Ovary (tissue), 10 donors: ENCODE results near the gene CSNK2A2. TPM values are rescaled to one million over a fixed set of nuclear protein-coding genes. Genes with fewer than 3 reads are reported as not detected.

Experiments
- DNase-seq, 5 donors: peaks; one replicate each; pipeline ENCODE4 v3.0.0-alpha.2; 2019 to 2020
- H3K27ac ChIP-seq, 2 donors: fragments of 200-600 bp; one replicate each; pipeline versions ENCODE4 v1.5.1 to v1.8.0; 2019 to 2022
- H3K27me3 ChIP-seq: fragments of 200-600 bp; one replicate; pipeline ENCODE4 v1.8.0; 2022
- H3K36me3 ChIP-seq: fragments of 200-600 bp; sonication (generic); one replicate; pipeline ENCODE4 v1.5.1; 2019
- H3K4me1 ChIP-seq: one replicate; pipeline ENCODE4 v1.8.1; 2013; ENCODE audit warnings: mild to moderate bottlenecking, moderate library complexity; ENCODE audit not compliant: insufficient read depth
- H3K4me3 ChIP-seq: fragments of 200-600 bp; sonication (generic); one replicate; pipeline ENCODE4 v1.5.1; 2017
- H3K9me3 ChIP-seq, 2 donors: fragments of 200-600 bp in 1 of 2; sonication (generic) in 1 of 2; one replicate each; pipeline versions ENCODE4 v1.5.1 to v1.8.1; 2013 to 2019; ENCODE audit warnings: mild to moderate bottlenecking in 1 of 2, moderate library complexity in 1 of 2
- CTCF ChIP-seq, 3 donors: fragments of 450-650 bp in 2 of 3; fragments of 200-600 bp in 1 of 3; IDR thresholded peaks; one replicate each; pipeline versions ENCODE4 v1.5.1 to v1.8.0; 2016 to 2022; ENCODE audit warnings: antibody characterized with exemption in 3 of 3, mild to moderate bottlenecking in 1 of 3
- EP300 ChIP-seq: sonication (generic); formaldehyde crosslinking; IDR thresholded peaks from one replicate; pipeline ENCODE4 v1.6.1; 2017; ENCODE audit warnings: antibody characterized with exemption
- POLR2A ChIP-seq: fragments of 450-650 bp; IDR thresholded peaks from one replicate; pipeline ENCODE4 v1.6.1; 2017; ENCODE audit warnings: antibody characterized with exemption, mild to moderate bottlenecking, moderate library complexity
- WGBS, 3 donors: extraction: QIAGEN DNeasy Blood & Tissue Kit in 1 of 3; methylation state at CpG; one replicate each; pipeline versions ENCODE4 v1.1.5 to v1.1.7; 2013 to 2017; 5-methylcytosine and 5-hydroxymethylcytosine counted together
- intact Hi-C, 4 donors: fragments of 100-400 bp; cut with DNase I; formaldehyde crosslinking; loops; one replicate each; pipeline versions ENCODE4 v1.11.0 to v1.15.1; 2022 to 2023
- long read RNA-seq, 3 donors: library from polyadenylated mRNA in 2 of 3; unstranded in 2 of 3; transcript quantifications; one replicate each; pipeline ENCODE4 v2.0.0 and lab custom pipeline, GENCODE V29; 2021 to 2026
- polyA plus RNA-seq, 2 donors: library from polyadenylated mRNA; stranded (reverse); fragments of 200-250 nt in 1 of 2; fragments of 350-450 nt in 1 of 2; fragmentation: Illumina TruSeq in 1 of 2; extraction: RNeasy Lipid Tissue Mini Kit (QIAGEN cat#74804) in 1 of 2; gene quantifications; one replicate each; pipeline ENCODE4 v1.2.3, GENCODE V29; 2013 to 2014
- total RNA-seq, 7 donors: library from RNA; depleted of rRNA in 2 of 7; stranded (reverse); fragments of >200 nt in 2 of 7; fragmentation: NEBNext Ultra II Directional in 3 of 7; extraction: Animal tissue kit (Norgen Biotek cat#: 25700) in 3 of 7; gene quantifications; one replicate each; pipeline versions ENCODE4 v1.1.0 to v1.2.4, GENCODE V29; 2016 to 2023
- donor health status: DM: no; HTN: no; CAD: no; lungs with moderate emphysema.
- donor health status: DM: no; HTN: no; CAD: no.
- donor health status: Bipolar disorder and iron deficiency.
- donor health status: DM: yes; HTN: yes; CAD: no.
- donor health status: DM: no; HTN: no; CAD: no.
- donor health status: DM: yes; HTN: yes; CAD: no.

The CSNK2A2 gene
- total RNA-seq, result 10 to 100 TPM; 23.1 to 63.3 (median 58.1) TPM
- 10 to 100 TPM; 39.5 to 95.6 TPM for polyA plus RNA-seq
- long read RNA-seq, donor 1, partial matches to known transcripts, result 0 of 9 reads
- long read RNA-seq, donor 1, other reads (novel, unspliced or antisense), result 9 of 9 reads
- long read RNA-seq, donor 2, transcript CSNK2A2-201 (12 exons, 1,701 nt), result major isoform, 6 of 64 reads
- long read RNA-seq, donor 2, transcript CSNK2A2-204 (5 exons, 547 nt), result major isoform, 6 of 64 reads
- long read RNA-seq, donor 2, partial matches to known transcripts, result 51 of 64 reads
- long read RNA-seq, donor 2, other reads (novel, unspliced or antisense), result 0 of 64 reads
- long read RNA-seq, donor 3, transcript CSNK2A2-201 (12 exons, 1,701 nt), result major isoform, 48 of 71 reads
- long read RNA-seq, donor 3, partial matches to known transcripts, result 12 of 71 reads
- long read RNA-seq, donor 3, other reads (novel, unspliced or antisense), result 11 of 71 reads

GRCh38 chr16:58198022-58198683 is at the start of gene CSNK2A2:
Gene CSNK2A2 (minus strand): TSS chr16:58198106. CDS start chr16:58197736, 370 bp downstream.
- WGBS, 3 donors, result 1 to 5% (median 1%) methylated on average over 14 to 50 of the region's 52 CpGs
- TF ChIP-seq EP300 (no peak), CTCF (IDR thresholded peaks at IDR 0.05) (no peak), POLR2A (no peak)
- DNase-seq, result peak; percentile 54 to 81 (median 68)

GRCh38 chr16:58243528-58244004 is 45.7 kb upstream of the CSNK2A2 start:
- 32 to 39% (median 33%) methylated on average over 8 of the region's 8 CpGs for WGBS, 3 donors
- intact Hi-C loops, result no loop called here
- Histone ChIP-seq H3K4me1 (no peaks in the 10 kb centered on the region), H3K9me3 (no peaks in the 10 kb centered on the region), H3K4me3 (no peak overlapping the region), H3K27ac (no peak overlapping the region), H3K36me3 (no peaks in the 10 kb centered on the region), H3K27me3 (no peaks in the 10 kb centered on the region)
- DNase-seq, result no peak
- TF ChIP-seq CTCF (IDR thresholded peaks at IDR 0.05) (no peak), POLR2A (no peak), EP300 (no peak)

More at GRCh38 chr16:58198022-58198683, at the start of gene CSNK2A2:
- no peaks in the 10 kb centered on the region for H3K9me3 ChIP-seq
- H3K27me3 ChIP-seq, result no peaks in the 10 kb centered on the region
- peak within 1 kb of the TSS; percentile 85 for H3K4me3 ChIP-seq
- peak within 1 kb of the TSS in 1 of 2 donors; percentile 1 for H3K27ac ChIP-seq
- H3K36me3 ChIP-seq, result no peaks in the 10 kb centered on the region
- intact Hi-C loops, result loop anchor here in 2 of 4 donors (10.0 kb wide), 1 partner anchor 173 kb away; the partner anchor contains the start of gene MMP15 (in 2 of the 2)
- peaks cover 5% of the 10 kb centered on the region for H3K4me1 ChIP-seq

GRCh38 chr16:58236831-58237230 is 38.9 kb upstream of the CSNK2A2 start:
- 4 to 8% (median 8%) methylated on average over 5 of the region's 5 CpGs for whole genome bisulfite sequencing, 3 donors
- Histone ChIP-seq H3K9me3 (no peaks in the 10 kb centered on the region), H3K27ac (no peak overlapping the region), H3K4me3 (no peak overlapping the region), H3K27me3 (no peaks in the 10 kb centered on the region), H3K4me1 (no peaks in the 10 kb centered on the region), H3K36me3 (no peaks in the 10 kb centered on the region)
- DNase-seq, result no peak
- TF ChIP-seq CTCF (IDR thresholded peaks at IDR 0.05) (no peak), POLR2A (no peak), EP300 (no peak)
- intact Hi-C loops, result no loop called here

GRCh38 chr16:58236231-58236690 is 38.4 kb upstream of the CSNK2A2 start:
- Histone ChIP-seq H3K36me3 (no peaks in the 10 kb centered on the region), H3K4me3 (no peak overlapping the region), H3K27me3 (no peaks in the 10 kb centered on the region), H3K27ac (no peak overlapping the region), H3K9me3 (no peaks in the 10 kb centered on the region), H3K4me1 (no peaks in the 10 kb centered on the region)
- TF ChIP-seq CTCF (IDR thresholded peaks at IDR 0.05) (no peak), EP300 (no peak), POLR2A (no peak)
- intact Hi-C loops, result no loop called here
- 0 to 1% (median 1%) methylated on average over 13 of the region's 13 CpGs for WGBS, 3 donors
- peak; percentile 25 to 60 (median 55) for DNase-seq
